GM19328 (cell line): ENCODE data around the gene PRDM15.

Source experiments
- ATAC-seq: cut with Tn5 transposase; IDR thresholded peaks from one replicate; pipeline ENCODE4 v1.9.1; 2021; ENCODE audit warnings: mild to moderate bottlenecking, moderate library complexity; ENCODE audit not compliant: unreplicated experiment

Gene PRDM15

GRCh38 chr21:41766883-41767605 lies 112.1 kb downstream of the PRDM15 start, which contains the start of gene RIPK4:
TSS of gene RIPK4 (minus strand) at chr21:41767052. CDS start at chr21:41767041, 11 bp downstream.
- no peak for ATAC-seq

GRCh38 chr21:41765973-41766882 lies 112.9 kb downstream of the PRDM15 start:
- no peak for ATAC-seq

- no peak for ATAC-seq
These were observed 113.7 kb downstream of the PRDM15 start for GRCh38 chr21:41765420-41765821.

GRCh38 chr21:41764558-41765419 lies 114.4 kb downstream of the PRDM15 start:
- ATAC-seq: no peak

DNA sequence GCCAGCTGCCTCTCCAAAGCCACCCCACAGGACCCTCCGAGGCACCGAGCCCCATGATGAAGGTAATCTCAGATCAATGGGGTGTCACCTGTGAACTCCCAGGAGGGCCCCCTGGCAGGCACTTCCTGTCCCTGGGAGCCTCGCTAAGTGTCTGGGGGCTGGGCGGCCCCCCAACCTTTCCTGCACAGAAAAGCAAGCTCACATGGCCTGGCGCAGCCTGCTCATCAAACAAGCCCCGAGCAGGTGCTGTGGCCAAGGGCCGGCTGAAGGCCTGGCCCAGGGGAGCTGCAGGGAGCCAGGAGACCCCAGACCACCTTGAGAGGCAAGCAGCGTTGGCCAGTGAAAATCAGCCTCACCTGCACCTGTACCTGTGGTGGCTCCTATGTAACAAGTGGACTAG lies 115.1 kb downstream of the PRDM15 start:
- no peak for ATAC-seq

- no peak for ATAC-seq
These were observed 115.7 kb downstream of the PRDM15 start for GRCh38 chr21:41763398-41763931.

- no peak for ATAC-seq
These were observed 116.4 kb downstream of the PRDM15 start for GRCh38 chr21:41762753-41763152.

GRCh38 chr21:41761934-41762635 lies 117.1 kb downstream of the PRDM15 start:
- no peak for ATAC-seq

- ATAC-seq: no peak
These were observed 117.8 kb downstream of the PRDM15 start for GRCh38 chr21:41761211-41761933.

- ATAC-seq: no peak
These were observed 118.7 kb downstream of the PRDM15 start for GRCh38 chr21:41760411-41760810.

DNA sequence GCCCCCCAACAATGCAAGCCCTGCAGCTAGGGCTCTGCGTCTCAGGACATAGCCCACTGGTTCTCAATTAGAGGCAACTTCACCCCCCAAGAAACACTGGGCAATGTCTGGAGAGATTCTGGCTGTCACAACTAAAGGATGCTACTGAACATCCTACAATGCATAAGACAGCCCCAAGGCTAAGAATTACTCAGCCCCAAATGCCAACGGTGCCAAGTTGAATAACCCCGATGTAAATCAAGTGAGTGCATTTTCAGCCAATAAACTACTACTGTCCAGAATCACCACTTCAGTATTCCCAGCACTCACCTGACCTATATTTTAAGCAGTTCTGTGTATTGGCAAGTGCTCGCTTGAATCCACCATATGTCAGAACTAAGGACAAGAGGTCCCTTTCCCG lies 119.2 kb downstream of the PRDM15 start:
- ATAC-seq: no peak

DNA sequence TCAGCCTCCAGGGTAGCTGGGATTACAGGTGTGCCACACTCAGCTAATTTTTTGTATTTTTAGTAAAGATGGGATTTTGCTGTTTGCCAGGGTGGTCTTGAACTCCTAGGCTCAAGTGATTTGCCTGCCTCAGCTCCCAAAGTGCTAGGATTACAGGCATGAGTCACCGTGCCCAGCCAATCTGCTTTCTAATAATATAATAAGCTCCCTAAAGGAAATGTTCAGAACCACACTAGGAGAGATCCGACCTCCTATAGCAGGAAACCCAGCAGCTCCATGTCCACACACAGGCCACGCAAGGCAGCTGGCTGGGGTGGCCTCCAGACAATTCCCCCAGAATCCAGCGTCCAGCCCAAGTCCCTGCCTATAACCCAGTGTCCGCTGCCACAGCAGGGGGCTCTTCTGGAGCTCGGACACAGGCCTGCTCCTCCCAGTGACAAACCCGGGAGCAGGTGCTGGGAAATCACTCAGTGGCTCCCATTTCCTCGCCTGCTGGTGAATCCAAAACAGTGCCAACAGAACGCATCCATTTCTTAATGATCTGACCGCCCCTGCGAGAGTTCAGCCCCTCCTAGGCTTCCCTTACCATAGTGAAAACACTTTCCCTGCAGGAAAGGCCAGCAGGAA lies 119.8 kb downstream of the PRDM15 start:
- ATAC-seq: no peak

GRCh38 chr21:41758550-41758949 lies 120.6 kb downstream of the PRDM15 start:
- no peak for ATAC-seq

- ATAC-seq: no peak
These were observed 123.0 kb downstream of the PRDM15 start for GRCh38 chr21:41755934-41756773.

- ATAC-seq: no peak
These were observed 123.7 kb downstream of the PRDM15 start for GRCh38 chr21:41755258-41755933.

- no peak for ATAC-seq
These were observed 124.7 kb downstream of the PRDM15 start for GRCh38 chr21:41754479-41754891.
